Measurements from ENCODE around the gene NCAM1. TPM values are rescaled to one million over a fixed set of nuclear protein-coding genes. Genes with fewer than 3 reads are reported as not detected.

Gene NCAM1
- total and polyA plus RNA-seq, 2 donors (not counting 3 experiments of a cell fraction or from before 2014, with no cell fraction given), result 0.03 TPM; not detected in 1

- Histone ChIP-seq H3K4me3 (replicated peaks in 1 of 3; ENCODE audit: insufficient read depth in 1 of 3, low read depth in 1 of 3, low read length in 3 of 3) (no peak overlapping the region), H3K27ac (ENCODE audit: insufficient read depth, low read depth, low read length) (no peak overlapping the region)
- FAIRE-seq, result no peak
Measured at GRCh38 chr11:112941104-112941503, 20.1 kb upstream of the NCAM1 start.

More at GRCh38 chr11:112941104-112941503, 20.1 kb upstream of the NCAM1 start:
- Histone ChIP-seq H3K4me2 (ENCODE audit: insufficient read depth, low read length) (no peak overlapping the region), H3K36me3 (ENCODE audit: control insufficient read depth in 2 of 2, extremely low read depth in 1 of 2, insufficient read depth in 2 of 2, low read length in 2 of 2) (no peaks in the 10 kb centered on the region), H4K20me1 (replicated peaks; ENCODE audit: control insufficient read depth, extremely low read depth, insufficient read depth, low read length) (no peaks in the 10 kb centered on the region), H3K79me2 (ENCODE audit: control insufficient read depth, insufficient read depth, low read length) (no peaks in the 10 kb centered on the region), H3K9ac (replicated peaks; ENCODE audit: extremely low read depth, insufficient read depth, low read length) (no peak overlapping the region), H3K4me1 (ENCODE audit: control insufficient read depth, extremely low read depth, insufficient read depth, low read length) (no peaks in the 10 kb centered on the region), H3K9me3 (replicated peaks; ENCODE audit: control insufficient read depth, insufficient read depth, low read length) (no peaks in the 10 kb centered on the region), H3K9me1 (replicated peaks; ENCODE audit: control insufficient read depth, extremely low read depth, insufficient read depth, low read length) (no peaks in the 10 kb centered on the region), H3K27me3 (ENCODE audit: control insufficient read depth in 2 of 2, insufficient read depth in 2 of 2, low read length in 2 of 2) (no peaks in the 10 kb centered on the region), H2AFZ (ENCODE audit: low read depth, low read length) (no peak overlapping the region)
- ChIA-PET POLR2A (no interaction called here), CTCF (no interaction called here)
- intact Hi-C loops (cut with micrococcal nuclease), result no loop called here
- dilution Hi-C loops (cut with MboI; ENCODE audit: extremely low pct_ligation_motif_present, low sequenced_read_pairs), result no loop called here
- TF ChIP-seq EZH2 (IDR thresholded peaks at IDR 0.05; ENCODE audit: borderline replicate concordance, low read depth, low read length, severe bottlenecking) (no peak), POLR2AphosphoS5 (IDR thresholded peaks at IDR 0.05; ENCODE audit: insufficient read depth, low read depth, low read length) (no peak), MYC (IDR thresholded peaks at IDR 0.05; ENCODE audit: low read depth, low read length) (no peak), JUN (IDR thresholded peaks at IDR 0.05; ENCODE audit: borderline replicate concordance, insufficient read depth, insufficient read length, low read depth) (no peak), POLR2A (IDR thresholded peaks at IDR 0.05; ENCODE audit: low read depth, low read length) (no peak), GATA2 (IDR thresholded peaks at IDR 0.05; ENCODE audit: insufficient read depth, insufficient read length, low read depth, low read length) (no peak), FOS (IDR thresholded peaks at IDR 0.05; ENCODE audit: borderline replicate concordance, insufficient read depth, low read length) (no peak), CTCF (IDR thresholded peaks at IDR 0.05; ENCODE audit: extremely low read depth in 1 of 2, insufficient read depth in 1 of 2, low read depth in 1 of 2, low read length in 2 of 2) (no peak)
- TF ChIP-seq, protein P1, sequence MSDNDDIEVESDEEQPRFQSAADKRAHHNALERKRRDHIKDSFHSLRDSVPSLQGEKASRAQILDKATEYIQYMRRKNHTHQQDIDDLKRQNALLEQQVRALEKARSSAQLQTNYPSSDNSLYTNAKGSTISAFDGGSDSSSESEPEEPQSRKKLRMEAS (IDR thresholded peaks at IDR 0.05; ENCODE audit: insufficient read depth, insufficient read length), result no peak
- no TSS peak for BruUV-seq (replicated peaks)
- DNase-seq (ENCODE audit: low read depth, low spot score), result no peak

Measured in endothelial cell of umbilical vein (primary cell).